HUES48 (cell line): ENCODE measurements around the gene CRADD.
"Not testable (repeated sequence)": the region's sequence is repeated elsewhere in the genome, so short reads cannot be mapped to it uniquely, and the experiment has no call there.

Source experiments
- H3K27ac ChIP-seq: one replicate; pipeline ENCODE4 v1.7.0; 2013; ENCODE audit warnings: low read depth, low read length, inconsistent platforms
- H3K27me3 ChIP-seq: 2 replicates; pipeline ENCODE4 v1.6.1; 2013; ENCODE audit warnings: mild to moderate bottlenecking, low read length; ENCODE audit not compliant: control insufficient read depth, insufficient read depth
- H3K36me3 ChIP-seq: 2 replicates; pipeline ENCODE4 v1.6.1; 2013; ENCODE audit warnings: low read length; ENCODE audit not compliant: control insufficient read depth, insufficient read depth
- H3K4me1 ChIP-seq: 2 replicates; pipeline ENCODE4 v1.6.1; 2013; ENCODE audit warnings: mild to moderate bottlenecking, low read length; ENCODE audit not compliant: control insufficient read depth, insufficient read depth
- H3K4me3 ChIP-seq: 2 replicates; pipeline ENCODE4 v1.5.1; 2013; ENCODE audit warnings: mild to moderate bottlenecking, low read depth, low read length
- H3K9ac ChIP-seq: 2 replicates; pipeline ENCODE4 v1.6.1; 2013; ENCODE audit warnings: mild to moderate bottlenecking, low read depth, low read length, moderate library complexity
- H3K9me3 ChIP-seq: 2 replicates; pipeline ENCODE4 v1.6.1; 2013; ENCODE audit warnings: low read length; ENCODE audit not compliant: control insufficient read depth, insufficient read depth

CRADD gene

DNA sequence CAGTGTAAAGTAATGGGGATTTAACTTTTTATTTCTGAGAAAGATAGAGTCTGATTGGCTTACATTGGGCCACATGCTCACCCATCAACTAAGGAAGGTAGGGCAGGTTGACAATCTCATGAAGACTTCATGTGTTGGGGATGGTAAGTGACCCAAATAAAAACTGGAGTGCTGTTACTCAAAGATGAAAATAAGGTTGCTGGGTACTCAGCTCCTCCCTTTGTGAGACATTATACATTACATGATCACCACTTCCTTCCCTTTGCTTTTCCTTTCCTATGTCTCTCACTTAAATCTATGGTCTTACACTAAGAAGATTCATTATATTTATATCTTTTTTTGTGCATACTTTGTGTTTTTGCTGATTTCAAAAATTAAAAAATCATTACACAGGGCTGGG lies 247.2 kb downstream of the CRADD start:
- Histone ChIP-seq H3K9ac (no peak overlapping the region), H3K27ac (no peak overlapping the region), H3K27me3 (no peaks in the 10 kb centered on the region), H3K9me3 (peaks cover 15% of the 10 kb centered on the region), H3K4me3 (no peak overlapping the region), H3K4me1 (no peaks in the 10 kb centered on the region), H3K36me3 (no peaks in the 10 kb centered on the region)

DNA sequence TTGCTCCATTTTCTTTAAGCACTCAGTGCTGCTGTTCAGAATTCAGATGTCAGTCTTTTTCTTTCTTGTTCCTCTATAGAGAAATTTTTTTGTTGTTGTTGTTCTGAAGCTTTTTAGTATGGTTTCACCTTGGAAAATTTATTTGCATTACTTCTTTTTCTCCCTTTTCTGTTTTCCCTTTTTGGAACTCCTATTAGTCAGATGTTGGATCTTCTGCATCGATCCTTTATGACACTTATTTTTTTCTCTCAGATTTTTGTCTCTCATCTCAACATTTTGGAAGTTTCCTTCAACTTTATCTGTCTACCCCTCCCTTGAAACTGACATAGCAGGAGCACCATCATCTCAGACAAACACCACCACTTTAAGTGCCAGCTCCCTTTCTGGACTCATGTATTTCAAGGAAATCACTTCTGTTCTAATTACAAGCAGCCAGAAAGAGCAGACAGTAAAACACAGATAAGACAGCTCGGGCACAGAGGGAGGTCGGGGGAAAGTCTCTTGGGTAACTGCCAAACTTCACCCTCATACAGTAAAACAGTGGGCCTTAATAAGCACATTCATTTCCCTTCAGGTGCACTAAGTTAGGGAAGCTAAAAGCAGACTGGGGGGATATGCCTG lies 248.5 kb downstream of the CRADD start:
- H3K9ac ChIP-seq = no peak overlapping the region
- no peaks in the 10 kb centered on the region for H3K27me3 ChIP-seq
- no peaks in the 10 kb centered on the region for H3K36me3 ChIP-seq
- H3K9me3 ChIP-seq = peaks cover 15% of the 10 kb centered on the region
- no peak overlapping the region for H3K4me3 ChIP-seq
- no peaks in the 10 kb centered on the region for H3K4me1 ChIP-seq
- H3K27ac ChIP-seq = no peak overlapping the region

DNA sequence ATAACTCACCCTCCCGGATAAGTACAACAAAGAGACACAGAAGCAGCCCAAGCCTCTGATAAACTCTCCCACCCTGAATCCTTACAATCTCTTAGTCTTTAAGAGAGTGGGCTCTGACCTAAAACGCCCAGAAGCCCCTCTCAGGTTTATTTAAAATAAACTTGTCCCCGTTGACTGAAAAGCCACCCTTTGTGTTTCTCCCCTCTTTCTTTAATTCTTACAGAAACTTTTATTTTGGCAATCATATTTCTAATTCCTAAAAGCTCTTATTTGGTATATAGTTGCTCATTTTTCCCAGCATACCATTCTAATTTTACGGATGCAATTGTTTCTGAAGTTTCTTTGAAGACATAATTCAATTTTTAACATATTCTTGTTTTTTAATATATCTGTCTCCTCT lies 249.1 kb downstream of the CRADD start:
- H3K27me3 ChIP-seq = no peaks in the 10 kb centered on the region
- no peaks in the 10 kb centered on the region for H3K4me1 ChIP-seq

DNA sequence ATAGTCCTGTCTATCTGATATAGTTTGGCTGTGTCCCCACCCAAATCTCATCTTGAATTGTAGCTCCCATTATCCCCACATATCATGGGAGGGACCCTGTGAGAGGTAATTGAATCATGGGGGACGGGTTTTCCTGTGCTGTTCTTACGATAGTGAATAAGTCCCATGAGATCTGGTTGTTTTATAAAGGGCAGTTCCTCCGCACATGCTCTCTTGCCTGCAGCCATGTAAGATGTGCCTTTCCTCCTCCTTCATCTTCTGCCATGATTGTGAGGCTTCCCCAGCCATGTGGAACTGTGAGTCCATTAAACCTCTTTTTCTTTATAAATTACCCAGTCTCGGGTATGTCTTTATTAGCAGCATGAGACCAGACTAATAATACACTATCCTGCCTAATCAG lies 251.9 kb downstream of the CRADD start:
- not testable (repeated sequence) for H3K4me1 ChIP-seq, H3K4me3 ChIP-seq
- H3K9me3 ChIP-seq = peaks cover 15% of the 10 kb centered on the region

More for the DNA sequence above, 249.1 kb downstream of the CRADD start:
- Histone ChIP-seq H3K27ac (no peak overlapping the region), H3K36me3 (no peaks in the 10 kb centered on the region), H3K9ac (no peak overlapping the region), H3K9me3 (peaks cover 15% of the 10 kb centered on the region), H3K4me3 (no peak overlapping the region)

DNA sequence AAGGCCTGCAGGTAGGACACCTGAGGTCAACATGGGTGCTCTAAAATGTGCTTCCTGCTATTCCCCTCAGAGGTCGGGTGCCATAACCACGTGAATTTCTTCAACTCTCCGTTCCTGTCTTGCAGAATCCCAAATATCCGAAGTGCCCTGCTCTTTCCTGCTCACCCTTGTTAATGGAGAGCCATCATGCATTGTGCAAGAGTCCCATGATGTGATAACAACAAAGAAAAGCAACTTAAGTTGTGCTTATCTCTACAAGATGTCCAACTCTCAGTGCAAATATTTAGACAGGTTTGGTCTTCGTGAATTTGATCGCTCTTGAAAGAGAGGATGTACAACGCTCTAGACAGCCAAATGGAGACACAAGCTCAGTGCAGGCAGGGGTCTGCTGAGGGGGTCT lies 260.6 kb downstream of the CRADD start:
- H3K36me3 ChIP-seq = no peaks in the 10 kb centered on the region
- peaks cover 8% of the 10 kb centered on the region for H3K9me3 ChIP-seq
- H3K4me3 ChIP-seq = no peak overlapping the region
- H3K4me1 ChIP-seq = peaks cover 7% of the 10 kb centered on the region; the same call in 1 of the 2 replicates
- no peaks in the 10 kb centered on the region for H3K27me3 ChIP-seq
- no peak overlapping the region for H3K27ac ChIP-seq
- H3K9ac ChIP-seq = no peak overlapping the region

More for the DNA sequence above, 251.9 kb downstream of the CRADD start:
- H3K27ac ChIP-seq, H3K27me3 ChIP-seq, H3K9ac ChIP-seq, H3K36me3 ChIP-seq: not testable (repeated sequence)

DNA sequence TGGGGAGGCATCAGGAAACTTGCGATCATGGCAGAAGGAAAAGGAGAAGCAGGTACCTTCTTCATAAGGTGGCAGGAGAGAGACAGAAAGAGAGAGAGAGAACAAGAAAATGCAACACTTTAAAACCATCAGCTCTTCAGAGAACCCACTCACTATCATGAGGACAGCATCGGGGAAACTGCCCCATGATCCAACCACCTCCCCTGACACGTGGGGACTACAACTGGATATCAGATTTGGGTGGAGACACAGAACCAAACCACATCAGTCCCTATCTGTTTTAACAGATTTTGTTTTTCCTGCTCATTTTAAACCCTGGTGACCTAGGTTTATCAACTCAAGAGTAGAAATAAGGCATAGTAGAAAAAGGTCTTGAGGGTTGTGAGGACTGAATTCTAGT lies 261.1 kb downstream of the CRADD start:
- Histone ChIP-seq H3K4me3 (no peak overlapping the region), H3K4me1 (peaks cover 6% of the 10 kb centered on the region; the same call in 1 of the 2 replicates), H3K9me3 (peaks cover 8% of the 10 kb centered on the region), H3K27me3 (no peaks in the 10 kb centered on the region), H3K9ac (no peak overlapping the region), H3K36me3 (no peaks in the 10 kb centered on the region), H3K27ac (no peak overlapping the region)

DNA sequence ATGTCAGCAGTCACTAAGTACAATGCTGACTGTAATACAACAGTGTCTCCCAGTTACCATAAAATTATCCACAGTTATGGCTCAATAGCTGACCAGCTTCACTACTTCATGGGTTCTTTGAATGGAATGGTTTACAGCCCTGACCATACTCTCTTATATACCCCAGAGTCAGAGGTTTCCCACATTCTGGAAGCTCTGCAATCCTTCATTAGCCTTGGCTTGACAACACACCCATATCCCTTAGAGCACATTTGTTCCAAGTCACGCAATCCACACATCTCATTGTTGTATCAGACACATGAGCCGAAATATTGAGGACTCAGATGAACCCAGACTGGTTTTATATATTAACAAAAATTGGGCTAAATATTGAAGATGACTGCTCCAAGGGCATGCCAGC lies 261.8 kb downstream of the CRADD start:
- no peak overlapping the region for H3K4me3 ChIP-seq
- H3K36me3 ChIP-seq = no peaks in the 10 kb centered on the region
- no peak overlapping the region for H3K27ac ChIP-seq
- no peaks in the 10 kb centered on the region for H3K27me3 ChIP-seq
- peaks cover 8% of the 10 kb centered on the region for H3K9me3 ChIP-seq
- H3K4me1 ChIP-seq = 0 out of 2 replicates have a peak, but pooled peaks cover 2% of the 10 kb centered on the region
- H3K9ac ChIP-seq = no peak overlapping the region

DNA sequence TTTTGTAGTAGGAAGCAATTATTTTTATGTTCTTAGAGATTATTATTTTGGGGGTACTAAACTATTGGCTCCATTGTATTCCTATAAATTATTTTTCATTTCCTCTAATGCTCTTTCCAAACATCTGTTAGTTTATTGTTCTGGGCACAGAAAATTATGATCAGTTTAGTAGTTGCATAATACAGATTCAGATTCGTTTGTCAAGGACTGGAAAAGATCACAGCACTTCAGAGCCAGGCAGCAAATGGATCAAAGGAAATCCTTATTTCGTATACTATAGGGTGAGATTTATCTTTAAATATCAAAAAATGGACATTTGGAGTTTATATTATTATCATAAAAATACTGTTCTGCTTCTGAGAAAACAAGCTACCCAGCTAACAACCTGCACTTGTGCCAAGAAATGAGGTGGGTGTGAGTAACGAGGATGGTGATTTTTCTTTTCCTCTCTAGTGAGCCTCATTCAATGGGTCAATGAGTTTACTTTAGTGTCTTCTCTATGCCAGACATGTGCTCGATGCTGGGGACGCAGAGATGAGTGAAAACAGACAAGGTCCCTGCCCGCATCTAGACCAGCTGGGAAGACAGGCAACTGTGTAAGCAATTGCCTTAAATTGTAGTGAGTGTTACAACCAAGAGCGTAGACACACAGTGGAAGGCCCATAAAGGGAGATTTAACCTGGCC lies 262.6 kb downstream of the CRADD start:
- Histone ChIP-seq H3K4me3 (no peak overlapping the region), H3K27ac (no peak overlapping the region), H3K36me3 (no peaks in the 10 kb centered on the region), H3K9me3 (peaks cover 8% of the 10 kb centered on the region), H3K9ac (no peak overlapping the region), H3K27me3 (no peaks in the 10 kb centered on the region), H3K4me1 (no peaks in the 10 kb centered on the region)

DNA sequence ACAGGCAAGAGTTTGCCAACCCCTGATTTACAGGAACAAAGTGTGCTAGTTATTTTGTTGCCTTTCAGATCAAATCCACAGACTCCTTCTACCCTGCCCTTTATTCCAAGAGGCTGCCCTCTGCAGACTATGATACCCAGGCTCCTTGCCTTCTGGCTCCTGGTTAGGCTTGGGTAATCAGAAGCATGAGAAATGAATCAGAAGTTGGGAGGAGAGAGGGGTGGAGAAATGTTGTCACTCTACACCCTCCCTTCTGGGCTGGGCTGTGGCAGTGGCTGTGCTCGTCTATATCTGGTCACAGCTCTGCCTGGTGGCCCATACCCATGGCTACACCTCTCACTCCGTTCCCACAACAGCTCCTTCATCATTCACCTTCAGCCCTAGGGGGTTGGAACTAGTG lies 266.6 kb downstream of the CRADD start:
- Histone ChIP-seq H3K27me3 (no peaks in the 10 kb centered on the region), H3K36me3 (no peaks in the 10 kb centered on the region), H3K9me3 (no peaks in the 10 kb centered on the region), H3K9ac (no peak overlapping the region), H3K4me3 (no peak overlapping the region), H3K4me1 (no peaks in the 10 kb centered on the region), H3K27ac (no peak overlapping the region)

DNA sequence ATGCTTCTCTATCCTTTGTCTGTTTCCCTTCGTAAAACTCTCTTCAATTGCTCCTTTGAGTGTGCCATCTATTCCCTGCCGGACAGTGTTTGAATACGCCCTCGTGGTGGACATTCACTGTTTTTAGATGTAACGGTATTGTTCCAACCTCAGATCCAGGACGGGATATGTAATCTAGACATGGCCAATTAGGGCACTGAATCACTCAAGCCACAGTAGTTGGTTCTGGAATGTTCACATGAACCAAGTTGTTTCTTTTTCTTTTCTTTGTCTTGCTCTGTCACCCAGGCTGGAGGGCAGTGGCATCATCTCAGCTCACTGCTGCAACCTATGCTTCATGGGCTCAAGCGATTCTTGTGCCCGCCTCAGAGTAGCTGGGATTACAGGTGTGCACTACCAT lies 267.0 kb downstream of the CRADD start:
- Histone ChIP-seq H3K4me1 (no peaks in the 10 kb centered on the region), H3K9ac (no peak overlapping the region), H3K36me3 (no peaks in the 10 kb centered on the region), H3K27me3 (no peaks in the 10 kb centered on the region), H3K27ac (no peak overlapping the region), H3K9me3 (no peaks in the 10 kb centered on the region), H3K4me3 (no peak overlapping the region)
